Activated CD8-positive, alpha-beta memory T cell treated with anti-CD3 and anti-CD28 coated beads, Interleukin-2, amount 50 U/mL, for 1 hour (primary cell): ENCODE measurements around the gene PSTPIP1.

Experiments used
- DNase-seq: peaks from one replicate; pipeline ENCODE4 v3.0.0-alpha.2; 2020; ENCODE audit errors: extremely low read depth

Gene PSTPIP1

DNA sequence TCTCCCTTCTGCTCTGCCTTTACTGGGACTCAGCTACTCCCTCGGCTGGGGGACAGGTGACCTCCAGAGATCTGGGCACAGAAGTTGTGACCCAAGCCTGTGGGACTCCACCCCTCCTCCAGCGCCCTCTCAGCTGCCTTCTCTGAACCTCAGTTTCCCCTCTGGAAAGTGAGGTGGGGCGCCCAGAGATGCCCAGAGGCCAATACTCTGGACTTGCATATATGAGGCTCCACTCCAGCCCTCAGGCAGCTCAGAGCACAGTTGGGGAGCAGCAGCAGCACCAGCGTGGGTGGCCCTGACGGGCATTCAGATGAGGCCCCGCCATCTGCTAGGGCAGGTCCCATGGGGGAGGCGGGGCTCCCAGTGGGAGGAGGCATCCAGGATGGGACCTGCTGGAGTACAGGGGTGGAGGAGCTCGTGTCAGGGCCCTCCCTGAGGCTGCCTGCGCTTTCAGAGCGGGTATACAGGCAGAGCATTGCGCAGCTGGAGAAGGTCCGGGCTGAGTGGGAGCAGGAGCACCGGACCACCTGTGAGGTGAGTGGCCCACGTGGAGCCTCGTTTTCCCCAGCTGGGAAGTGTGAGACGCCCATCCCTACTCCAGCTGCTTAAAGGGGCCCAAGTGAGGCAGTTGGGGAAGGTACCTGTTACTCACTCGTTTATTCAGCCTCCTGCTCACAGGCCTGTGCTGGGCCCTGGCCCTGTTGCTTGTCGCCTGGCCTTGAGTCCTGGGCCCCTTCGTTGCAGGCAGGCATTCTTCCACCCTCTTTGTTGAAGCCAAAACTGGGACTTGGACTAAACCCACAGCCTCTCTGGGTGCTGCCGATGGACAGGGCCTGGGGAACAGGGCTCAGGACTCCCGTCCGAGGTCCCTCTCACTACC is 35.4 kb downstream of the PSTPIP1 start:
- DNase-seq: no peak

DNA sequence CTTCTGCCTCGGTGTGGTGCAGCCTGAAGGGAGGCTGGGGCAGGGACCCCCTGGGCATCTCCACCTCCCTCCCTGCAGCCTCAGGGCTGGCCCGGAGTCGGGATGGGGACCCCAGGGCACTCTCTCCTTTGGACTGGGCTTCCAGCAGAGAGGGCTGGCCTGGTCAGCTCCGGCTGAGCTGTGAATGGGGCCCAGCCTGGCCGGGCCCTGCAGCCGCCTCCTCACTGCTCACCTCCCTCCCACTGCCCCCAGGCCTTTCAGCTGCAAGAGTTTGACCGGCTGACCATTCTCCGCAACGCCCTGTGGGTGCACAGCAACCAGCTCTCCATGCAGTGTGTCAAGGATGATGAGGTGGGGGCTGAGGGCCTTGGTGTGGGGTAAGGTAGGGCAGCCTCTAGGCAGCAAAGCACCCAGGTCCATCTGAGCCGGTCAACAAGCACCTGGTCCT is 36.0 kb downstream of the PSTPIP1 start:
- DNase-seq: no peak

DNA sequence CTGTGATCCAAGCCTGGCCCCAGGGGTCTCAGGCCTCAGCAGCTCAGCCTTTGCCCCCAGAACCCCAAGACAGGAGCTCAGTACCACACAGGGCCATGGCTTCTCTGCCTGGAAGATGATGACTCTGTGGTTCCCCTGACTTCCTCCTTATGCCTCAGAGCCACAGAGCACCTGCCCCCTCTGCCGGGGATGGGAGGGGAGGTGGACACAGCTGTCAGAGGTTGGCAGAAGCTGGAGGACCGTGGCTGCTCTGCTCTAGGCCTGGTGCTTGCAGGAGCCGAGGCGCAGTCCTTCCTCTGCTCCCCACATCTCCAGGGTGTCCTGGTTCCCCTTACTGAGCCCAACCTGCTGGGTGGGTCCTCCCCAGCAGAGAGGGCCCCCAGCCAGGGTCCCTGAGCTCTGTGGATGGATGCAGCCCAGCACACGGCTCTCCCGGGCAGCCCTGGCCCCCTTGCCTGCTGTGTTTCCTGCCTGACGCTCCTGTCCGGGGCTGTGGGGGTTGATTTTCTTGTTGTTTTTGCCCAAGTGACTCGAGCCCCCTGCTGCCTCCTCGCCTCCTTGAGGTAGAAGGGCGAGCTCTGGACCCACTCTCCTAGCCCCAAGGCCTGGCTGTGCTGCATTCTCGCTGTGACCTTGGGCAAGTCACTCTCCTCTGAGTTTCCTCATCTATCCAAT is 36.6 kb downstream of the PSTPIP1 start:
- no peak for DNase-seq

DNA sequence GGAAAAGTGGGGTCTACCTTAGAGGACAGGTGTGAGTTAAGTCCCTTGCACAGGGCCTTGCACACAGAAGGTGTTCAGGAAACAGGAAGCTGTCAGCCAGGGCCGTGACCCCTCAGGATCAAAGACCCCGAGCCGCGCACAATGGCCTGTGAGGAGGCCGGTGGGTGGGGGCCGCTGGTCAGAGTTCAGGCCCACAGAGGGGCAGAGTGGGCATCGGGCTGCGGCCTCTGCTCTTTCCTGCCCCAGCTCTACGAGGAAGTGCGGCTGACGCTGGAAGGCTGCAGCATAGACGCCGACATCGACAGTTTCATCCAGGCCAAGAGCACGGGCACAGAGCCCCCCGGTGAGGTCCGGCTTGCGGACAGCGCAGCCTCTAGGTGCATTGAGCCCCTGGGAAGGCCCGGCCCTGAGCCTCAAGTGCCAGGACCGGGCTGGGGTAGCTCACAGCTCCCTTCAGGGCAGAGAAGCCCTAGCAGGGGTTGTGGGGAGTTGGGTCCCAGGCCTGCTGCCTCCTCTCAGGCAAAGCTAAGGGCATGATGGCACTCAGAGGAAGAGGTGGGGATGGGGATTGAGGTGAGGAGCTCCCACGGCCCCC is 37.2 kb downstream of the PSTPIP1 start:
- DNase-seq: no peak

DNA sequence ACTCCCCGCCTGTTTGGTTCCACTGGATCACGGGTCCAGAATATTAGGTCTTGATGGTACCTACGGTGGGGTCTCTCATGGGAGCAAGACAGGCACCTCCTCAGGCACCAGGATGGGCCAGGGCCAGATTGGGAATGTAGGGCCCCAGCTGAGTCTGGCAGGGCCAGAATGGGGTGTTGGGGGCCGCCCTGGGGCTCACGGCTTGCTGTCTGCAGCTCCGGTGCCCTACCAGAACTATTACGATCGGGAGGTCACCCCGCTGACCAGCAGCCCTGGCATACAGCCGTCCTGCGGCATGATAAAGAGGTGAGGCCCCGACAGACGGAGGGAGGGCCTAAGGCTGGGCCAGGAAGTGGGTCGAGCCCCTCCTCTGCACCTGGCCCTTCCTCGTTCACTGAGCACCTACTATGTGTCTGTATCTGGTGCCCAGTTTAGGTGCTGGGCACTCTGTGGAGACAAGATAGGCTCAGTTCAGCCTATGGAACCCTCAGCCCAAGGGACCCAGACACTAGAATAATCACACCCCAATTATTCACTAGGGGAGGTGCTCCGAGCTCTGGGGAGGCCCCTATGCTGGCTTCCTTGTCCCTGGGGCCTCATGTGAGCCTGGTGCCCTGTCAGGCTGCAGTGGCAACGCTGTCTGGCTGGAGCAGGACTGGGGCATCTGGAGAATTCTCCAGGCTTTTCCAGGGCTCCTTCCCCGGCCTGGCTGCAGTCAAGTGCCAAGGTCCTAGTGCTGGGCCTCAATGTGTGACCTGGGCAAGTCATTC is 37.9 kb downstream of the PSTPIP1 start:
- no peak for DNase-seq

DNA sequence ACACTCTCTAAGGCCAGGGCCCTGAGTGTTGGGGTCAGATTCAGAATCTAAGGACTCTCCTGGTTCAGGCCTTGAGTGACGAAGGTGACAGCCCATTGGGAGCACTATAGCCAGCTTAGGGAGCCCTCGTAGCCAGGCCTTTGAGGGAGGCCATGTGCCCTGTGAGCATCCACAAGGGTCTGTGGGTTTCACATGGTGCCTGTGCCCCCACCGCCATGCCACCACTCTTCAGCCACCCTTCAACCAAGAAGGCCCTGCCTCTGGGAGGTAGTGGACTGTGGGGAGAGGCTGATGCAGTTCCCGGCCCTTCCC is 38.4 kb downstream of the PSTPIP1 start:
- DNase-seq: no peak

DNA sequence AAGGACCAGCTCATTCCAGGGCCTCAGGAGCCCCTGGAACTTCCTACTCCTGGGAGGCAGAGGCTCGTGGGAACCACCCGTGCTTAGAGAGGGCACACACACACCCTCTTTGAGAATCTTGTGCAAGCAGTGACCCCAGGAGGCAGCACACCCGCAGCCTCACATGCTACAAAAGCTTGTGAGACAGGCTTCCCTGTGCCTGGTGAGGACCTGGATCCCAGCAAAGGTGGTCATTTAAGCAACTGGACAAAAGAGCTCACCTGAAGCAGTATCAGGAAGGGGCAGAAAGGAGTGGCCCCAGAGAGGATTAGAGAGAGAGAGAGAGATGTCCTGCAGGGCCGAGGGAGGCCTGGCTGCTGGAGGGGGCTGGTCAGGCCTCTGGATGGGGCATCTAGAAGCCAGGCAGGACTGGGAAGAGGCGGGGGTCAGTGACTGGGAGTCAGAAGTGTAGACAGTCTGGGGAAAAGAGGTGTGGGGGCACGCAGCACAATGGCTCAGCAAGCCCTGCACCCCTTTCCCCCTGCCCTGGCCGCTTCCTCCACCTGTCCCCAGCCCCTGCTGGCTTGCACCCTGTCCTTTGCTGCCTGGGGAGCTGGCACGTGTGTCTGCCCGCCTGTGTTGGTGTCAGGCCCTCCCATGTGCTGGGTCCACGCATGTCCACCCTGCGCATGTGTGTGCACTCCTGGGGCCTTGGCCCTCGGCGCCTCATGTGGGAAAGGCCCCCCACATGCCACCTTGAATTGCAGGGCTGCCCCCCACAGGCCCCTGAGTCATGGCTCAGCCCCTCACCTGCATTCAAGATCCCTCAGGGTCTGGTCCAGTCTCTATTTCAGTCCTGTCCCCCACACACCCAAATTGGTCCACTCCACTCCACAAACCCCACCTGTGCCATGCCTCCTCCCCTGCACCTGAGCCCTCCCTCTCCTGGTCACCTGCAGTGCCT is 39.1 kb downstream of the PSTPIP1 start:
- no peak for DNase-seq

DNA sequence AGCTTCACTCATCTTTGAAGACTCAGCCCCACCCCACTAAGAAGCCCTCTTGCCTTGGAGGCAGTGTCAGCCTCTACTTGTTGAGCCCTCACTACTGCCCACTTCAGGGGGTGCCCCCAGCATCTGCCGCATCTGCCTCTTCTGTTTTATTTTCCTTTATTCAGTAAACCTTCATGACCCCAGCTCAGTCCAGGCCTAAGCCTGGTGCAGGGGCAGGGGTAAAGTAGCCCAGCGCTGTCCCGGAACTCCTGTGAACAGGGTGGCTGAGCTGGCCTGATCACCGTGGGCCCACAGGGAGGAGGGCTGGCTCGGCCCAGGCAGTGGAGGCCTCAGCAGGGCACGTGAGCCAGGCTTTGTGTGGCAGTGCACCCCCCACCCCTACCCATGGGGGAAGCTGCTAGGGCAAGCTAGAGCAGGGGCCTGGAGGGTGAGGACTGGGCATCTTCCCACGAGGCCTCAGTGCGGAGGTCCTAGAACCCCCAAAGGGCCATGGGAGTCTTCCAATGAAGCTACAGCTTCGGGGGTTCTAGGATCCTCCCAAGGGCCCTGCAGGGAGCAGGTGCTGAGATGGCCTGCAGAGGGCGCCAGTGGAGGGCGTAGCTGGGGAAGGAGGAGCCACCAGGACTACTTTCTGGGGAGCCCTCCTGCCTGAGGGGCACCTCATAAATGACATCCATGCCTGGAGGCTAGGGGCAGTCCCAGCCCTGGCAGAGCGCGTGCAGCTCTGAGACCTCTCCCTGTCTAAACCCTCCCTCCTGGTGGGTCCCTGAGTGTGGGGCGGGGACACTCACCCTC is 40.0 kb downstream of the PSTPIP1 start:
- no peak for DNase-seq

DNA sequence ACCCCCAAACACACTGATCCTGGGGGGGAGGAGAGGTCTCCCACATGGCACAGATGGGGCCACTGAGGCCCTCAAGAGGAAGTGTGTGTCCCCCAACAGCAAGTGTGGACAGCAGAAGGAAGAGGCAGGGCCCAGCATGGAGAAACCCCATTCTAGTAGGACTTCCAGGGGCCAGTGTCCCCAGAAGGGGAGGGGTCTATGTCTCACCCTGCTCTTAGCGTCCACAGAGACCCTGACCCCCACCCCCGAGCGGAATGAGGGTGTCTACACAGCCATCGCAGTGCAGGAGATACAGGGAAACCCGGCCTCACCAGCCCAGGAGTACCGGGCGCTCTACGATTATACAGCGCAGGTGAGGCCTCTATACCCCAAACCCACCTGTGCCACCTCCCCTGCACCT is 40.7 kb downstream of the PSTPIP1 start:
- no peak for DNase-seq

DNA sequence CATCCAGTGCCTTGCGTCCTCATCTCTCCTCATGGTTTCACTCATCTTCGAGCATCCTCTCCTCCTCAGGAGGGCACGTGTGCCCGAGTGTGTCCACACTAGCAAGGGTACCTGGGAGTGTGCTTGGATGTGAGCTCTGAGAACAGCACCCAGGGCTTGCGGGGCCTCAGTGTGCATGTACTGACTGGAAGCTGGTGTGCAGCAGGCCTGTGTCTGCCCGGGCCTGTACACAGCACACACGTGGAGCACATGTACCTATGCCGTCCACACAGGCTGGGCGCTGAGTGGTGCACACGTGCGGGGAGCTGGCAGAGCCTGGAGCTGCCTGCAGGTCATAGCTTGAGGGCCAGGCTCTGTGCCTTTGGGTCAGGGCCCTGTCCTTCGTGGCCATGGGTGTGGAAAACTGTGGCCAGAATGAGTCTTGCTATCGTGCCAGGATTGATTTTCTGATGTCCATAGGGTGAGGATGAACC is 41.1 kb downstream of the PSTPIP1 start:
- no peak for DNase-seq

DNA sequence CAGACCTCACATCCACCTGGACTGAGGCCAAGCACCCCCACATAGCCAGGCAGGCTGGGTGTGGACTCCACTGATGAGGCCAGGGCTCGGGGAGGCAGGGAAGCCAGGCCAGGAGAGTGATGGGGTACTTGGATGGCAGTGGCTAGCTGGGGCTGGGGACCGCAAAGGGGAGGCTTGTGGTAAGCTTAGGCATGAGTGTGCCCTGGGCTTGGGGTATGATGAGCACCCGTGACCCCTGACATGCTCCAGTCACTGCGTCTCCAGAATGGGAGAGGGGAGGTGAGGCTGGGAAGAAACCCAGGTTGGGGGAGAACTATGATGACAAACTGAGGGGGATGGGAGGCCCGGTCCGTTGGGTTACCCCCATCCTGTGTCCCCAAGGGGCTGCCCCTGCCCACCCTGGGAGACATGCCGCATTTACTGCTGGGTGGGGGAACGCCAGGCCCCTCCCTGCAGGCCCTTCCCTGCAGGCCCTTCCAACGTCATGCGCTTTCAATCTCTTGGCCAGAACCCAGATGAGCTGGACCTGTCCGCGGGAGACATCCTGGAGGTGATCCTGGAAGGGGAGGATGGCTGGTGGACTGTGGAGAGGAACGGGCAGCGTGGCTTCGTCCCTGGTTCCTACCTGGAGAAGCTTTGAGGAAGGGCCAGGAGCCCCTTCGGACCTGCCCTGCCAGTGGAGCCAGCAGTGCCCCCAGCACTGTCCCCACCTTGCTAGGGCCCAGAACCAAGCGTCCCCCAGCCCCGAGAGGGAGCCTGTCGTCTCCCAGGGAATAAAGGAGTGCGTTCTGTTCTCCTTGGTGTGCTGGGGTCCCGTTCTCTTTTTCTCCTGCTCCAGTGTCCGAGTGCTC is 41.8 kb downstream of the PSTPIP1 start:
- DNase-seq: no peak

DNA sequence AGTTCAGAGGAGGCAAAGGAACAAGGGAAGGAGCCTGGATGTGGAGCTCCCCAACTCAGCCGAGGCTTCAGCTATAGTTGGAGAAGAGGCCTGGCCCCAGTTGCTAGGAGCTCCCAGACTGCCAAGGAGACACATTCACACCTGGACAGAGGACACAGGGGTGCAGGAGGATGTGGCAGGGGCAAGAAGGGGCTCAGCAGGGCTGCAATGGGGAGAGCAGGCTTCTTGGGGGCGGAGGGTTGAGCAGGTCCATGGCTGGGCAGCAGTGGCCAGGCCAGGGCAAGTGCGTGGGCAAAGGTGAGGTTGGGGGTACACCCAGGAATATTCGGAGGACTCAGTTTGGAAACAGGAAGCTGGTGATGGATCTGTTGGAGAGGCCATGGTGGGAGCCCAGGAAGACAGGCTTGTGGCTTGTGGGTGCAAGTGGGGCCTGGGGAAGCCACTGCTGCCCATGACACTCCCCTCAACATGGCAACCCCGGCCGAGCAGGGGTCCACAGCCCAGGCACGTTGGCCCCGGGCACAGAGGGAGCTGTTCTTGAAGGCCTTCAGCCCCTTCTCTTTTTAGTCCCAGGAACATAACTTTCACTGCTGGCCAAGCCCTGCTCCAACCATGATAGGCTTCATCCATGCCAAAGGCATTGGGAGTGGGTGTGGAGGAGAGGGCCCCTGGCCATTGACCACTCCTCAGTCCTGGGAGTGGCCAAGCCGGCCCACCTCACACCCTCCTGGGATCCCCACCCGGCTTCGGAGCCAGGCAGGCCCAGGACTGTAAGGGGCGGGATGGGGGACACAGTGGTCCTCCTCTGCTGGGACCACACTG is 42.7 kb downstream of the PSTPIP1 start:
- DNase-seq: no peak

DNA sequence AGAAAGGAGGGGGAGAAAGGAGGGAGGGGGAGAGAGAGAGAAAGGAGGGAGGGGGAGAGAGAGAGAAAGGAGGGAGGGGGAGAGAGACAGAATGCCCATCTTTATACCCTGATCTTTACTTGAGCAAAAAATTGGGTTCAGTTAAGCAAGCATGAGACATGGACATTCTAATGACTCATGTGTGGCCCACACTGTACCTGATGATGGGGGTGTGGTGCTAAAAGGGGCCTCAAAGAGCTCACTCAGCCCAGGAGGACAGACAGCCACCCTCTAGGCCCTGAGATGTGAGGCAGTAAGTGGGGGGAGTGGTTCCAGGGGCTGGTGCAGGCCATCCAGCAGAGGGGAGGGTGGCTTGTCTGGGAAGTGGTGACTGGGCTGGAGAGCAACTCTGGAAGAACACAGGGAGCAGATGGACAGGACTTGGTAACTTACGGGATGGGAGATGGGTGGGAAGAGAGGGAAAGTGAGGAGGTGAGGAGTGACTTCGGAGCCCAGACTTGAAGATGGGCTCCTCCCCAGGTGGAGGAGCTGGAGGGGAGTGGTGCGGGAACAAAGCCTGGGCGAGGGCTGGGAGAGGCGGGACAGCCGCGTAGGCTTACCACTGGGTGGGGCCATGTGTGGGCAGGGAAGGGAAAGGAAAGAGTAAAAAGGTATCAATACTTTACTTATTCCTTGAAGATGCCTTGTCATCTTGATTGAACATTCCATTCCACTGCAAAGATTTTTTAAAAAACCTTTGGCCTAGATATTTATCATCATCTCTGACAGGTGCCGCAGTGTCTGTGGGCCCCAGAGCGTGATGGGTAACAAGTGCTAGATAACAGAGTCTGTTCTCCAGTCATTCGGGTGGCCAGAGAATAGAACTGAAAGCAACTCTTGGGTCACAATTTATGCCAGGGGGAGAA is 43.6 kb downstream of the PSTPIP1 start:
- no peak for DNase-seq

DNA sequence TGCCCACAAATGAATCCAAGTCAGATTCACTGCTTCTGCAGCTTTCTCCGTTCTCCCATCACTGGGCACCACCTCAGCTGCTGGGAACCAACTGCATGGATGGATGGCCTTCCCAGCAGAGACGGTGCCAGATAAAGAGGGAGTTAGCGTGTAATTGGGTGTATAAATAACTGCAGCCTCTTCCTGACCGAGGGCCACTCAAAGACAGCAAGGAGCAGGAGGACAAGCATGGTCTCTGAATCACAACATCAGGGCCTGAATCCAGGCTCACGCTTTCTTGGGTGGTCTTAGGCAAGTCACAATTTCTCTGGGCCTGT is 44.2 kb downstream of the PSTPIP1 start:
- DNase-seq: no peak

DNA sequence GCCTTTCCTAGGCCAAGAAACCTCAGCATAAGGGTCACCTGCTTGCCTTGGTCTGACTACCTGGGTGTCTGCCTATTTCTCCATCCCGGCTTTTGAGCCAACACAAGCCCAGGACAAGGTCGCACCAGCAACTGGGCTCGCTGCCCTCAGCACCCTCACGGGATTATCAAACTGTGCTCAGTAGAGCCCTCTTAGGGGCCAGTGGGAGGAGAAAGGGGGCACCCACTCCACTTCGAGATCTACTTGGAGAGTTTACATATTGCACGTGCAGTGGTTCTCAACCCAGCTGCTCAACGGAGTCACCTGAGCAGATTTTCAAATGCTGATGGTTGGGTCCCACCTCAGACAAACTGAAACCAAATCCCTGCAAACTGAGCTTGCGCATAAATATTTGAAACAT is 44.9 kb downstream of the PSTPIP1 start:
- no peak for DNase-seq

DNA sequence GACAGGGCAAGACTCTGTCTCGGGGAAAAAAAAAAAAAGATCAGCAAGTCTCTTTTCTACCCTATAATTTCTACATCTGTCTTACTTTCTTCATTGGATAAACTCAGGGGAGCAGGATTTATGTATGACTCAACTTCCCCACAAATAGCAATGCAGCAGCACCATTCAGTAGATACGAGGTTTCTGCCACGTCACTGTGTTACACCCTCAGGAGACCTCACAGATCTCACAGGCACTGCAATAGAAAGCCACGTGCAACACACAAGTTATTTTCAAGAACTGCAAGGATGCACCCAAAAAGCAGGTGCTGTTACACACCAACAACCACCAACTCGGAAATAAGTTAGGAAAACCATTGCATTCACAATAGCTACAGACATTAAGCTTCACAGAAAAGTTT is 45.7 kb downstream of the PSTPIP1 start:
- no peak for DNase-seq

DNA sequence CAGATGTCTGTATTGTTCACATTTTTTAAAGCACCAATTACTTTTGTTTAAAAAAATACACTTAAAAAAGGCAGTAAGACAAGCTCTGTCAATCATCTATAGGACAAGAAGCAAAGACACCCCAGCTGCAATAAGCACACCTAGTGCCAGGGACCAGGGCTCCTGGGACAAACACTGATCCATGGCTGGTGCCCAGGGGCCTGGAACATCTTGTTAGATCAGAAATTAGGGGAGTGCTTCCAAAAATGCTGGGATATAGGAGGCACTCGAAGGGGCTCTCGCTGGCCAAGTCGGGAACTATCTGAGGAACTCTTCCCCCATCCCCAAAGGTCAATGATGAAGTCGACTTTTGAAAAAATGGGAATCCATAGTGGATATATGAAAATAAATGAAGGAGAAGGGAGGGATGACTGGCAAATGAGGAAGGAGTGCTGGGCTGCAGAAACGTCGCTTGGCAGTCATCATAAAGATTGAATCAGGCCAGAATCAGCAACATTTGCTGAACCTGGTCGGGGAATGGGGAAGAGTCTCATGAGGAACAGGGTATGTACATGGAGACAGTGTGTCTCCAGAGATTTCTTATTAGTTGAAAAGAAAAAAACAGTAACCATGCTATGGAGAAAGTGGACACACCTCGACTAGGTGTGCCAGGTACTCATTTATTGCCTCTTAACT is 47.5 kb downstream of the PSTPIP1 start:
- DNase-seq: no peak
